WTC11 (cell line): ENCODE data around the gene SIAH3. TPM values are rescaled to one million over a fixed set of nuclear protein-coding genes. Genes with fewer than 3 reads are reported as not detected.

ENCODE experiments used
- ATAC-seq: fragments of 200-7000 bp; cut with Tn5 transposase; 2 replicates; pipeline ENCODE4 v1.10.0; 2021; ENCODE audit warnings: mild to moderate bottlenecking, moderate library complexity
- CTCF ChIA-PET: fragments of 300-600 bp; sonication (Branson Sonifier 250); formaldehyde crosslinking; loops from one replicate; lab custom pipeline; 2021; ENCODE audit warnings: antibody characterized with exemption; lab: Charles Lee
- POLR2A ChIA-PET: fragments of 350-600 bp; sonication (Branson Sonifier 250); formaldehyde crosslinking; loops from one replicate; lab custom pipeline; 2021; ENCODE audit warnings: antibody characterized with exemption; lab: Charles Lee
- DNase-seq: peaks from one replicate; pipeline ENCODE4 v3.0.0; 2021; ENCODE audit warnings: low spot score
- H3K27ac Mint-ChIP-seq: 2 replicates; pipeline ENCODE4 v1.8.0; 2021; ENCODE audit warnings: mixed read lengths
- H3K27me3 Mint-ChIP-seq: 2 replicates; pipeline ENCODE4 v1.8.0; 2021; ENCODE audit warnings: low read depth, mild to moderate bottlenecking, moderate library complexity, mixed read lengths
- H3K36me3 Mint-ChIP-seq: 2 replicates; pipeline ENCODE4 v1.8.0; 2021; ENCODE audit warnings: mixed read lengths
- H3K4me1 Mint-ChIP-seq: 2 replicates; pipeline ENCODE4 v1.8.0; 2022; ENCODE audit warnings: mixed read lengths
- H3K4me3 Mint-ChIP-seq: 2 replicates; pipeline ENCODE4 v1.8.0; 2021; ENCODE audit warnings: mild to moderate bottlenecking, moderate library complexity, mixed read lengths
- H3K9me3 Mint-ChIP-seq: 2 replicates; pipeline ENCODE4 v1.8.0; 2021; ENCODE audit warnings: mixed read lengths
- ATF1 ChIP-seq: sonication (generic); formaldehyde crosslinking; IDR thresholded peaks from 2 replicates; pipeline ENCODE4 v1.8.1; 2023; ENCODE audit warnings: mild to moderate bottlenecking, moderate library complexity, missing genetic modification reagents
- USF1 ChIP-seq: sonication (generic); formaldehyde crosslinking; IDR thresholded peaks from 2 replicates; pipeline ENCODE4 v1.8.0; 2022; ENCODE audit warnings: mild to moderate bottlenecking, missing genetic modification reagents
- total RNA-seq: library from RNA; stranded (reverse); gene quantifications from 3 replicates; pipeline ENCODE4 v1.2.3, GENCODE V29; 2021
- TF ChIP-seq, protein P1 (sequence below): sonication (generic); formaldehyde crosslinking; IDR thresholded peaks from 2 replicates; pipeline ENCODE4 v1.8.1; 2023; ENCODE audit warnings: mild to moderate bottlenecking, missing genetic modification reagents, moderate library complexity
- TF ChIP-seq, protein P2 (sequence below): fragments of 200-600 bp; IDR thresholded peaks from 2 replicates; pipeline ENCODE4 v1.8.0; 2022; ENCODE audit warnings: antibody characterized with exemption
- TF ChIP-seq, protein P3 (sequence below): sonication (generic); formaldehyde crosslinking; IDR thresholded peaks from 2 replicates; pipeline ENCODE4 v1.8.1; 2023; ENCODE audit warnings: mild to moderate bottlenecking, missing genetic modification reagents, moderate library complexity
- TF ChIP-seq, protein P4 (sequence below): sonication (generic); formaldehyde crosslinking; IDR thresholded peaks from 2 replicates; pipeline ENCODE4 v1.8.0; 2022; ENCODE audit warnings: mild to moderate bottlenecking, missing genetic modification reagents

The SIAH3 gene
- total RNA-seq, 1 experiment from 2014 or later = 0.31 TPM

DNA sequence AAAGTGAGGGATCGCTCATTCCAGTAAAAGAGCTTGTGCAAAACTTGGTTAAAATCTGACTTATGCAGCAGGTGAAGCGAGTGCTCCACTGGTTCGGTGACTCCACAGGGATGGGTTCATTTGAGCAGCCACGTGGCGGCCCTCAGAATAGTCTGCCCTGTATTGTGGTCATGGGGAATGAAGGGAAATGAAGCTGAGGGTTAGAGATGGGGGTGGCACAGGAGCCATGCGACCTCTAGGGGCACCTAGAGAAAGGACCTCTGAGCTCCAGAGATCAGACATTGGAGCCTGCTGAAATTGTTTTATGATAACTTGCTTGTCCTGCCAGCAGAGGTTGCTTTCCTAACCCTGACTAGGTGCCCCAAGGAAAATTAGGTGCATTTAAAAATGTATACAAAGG, 122.8 kb downstream of the SIAH3 start:
- peak; percentile 57 for DNase-seq
- Mint-ChIP-seq H3K4me1 (peaks cover 5% of the 10 kb centered on the region), H3K9me3 (no peaks in the 10 kb centered on the region; the same call in 1 of the 2 replicates), H3K4me3 (no peak overlapping the region), H3K27me3 (peaks cover 7% of the 10 kb centered on the region), H3K36me3 (no peaks in the 10 kb centered on the region), H3K27ac (0 out of 2 replicates have a peak overlapping the region, but pooled peaks have one; percentile 60)
- ChIA-PET POLR2A (no interaction called here), CTCF (interaction anchor here (0.5 to 1.5 kb wide), 57 partner anchors 9 to 449 kb away, joined by 3 to 23 read pairs (median 4); partner anchors contain the start of gene ERICH6B)
- TF ChIP-seq USF1 (peak; percentile 57; the same call in 1 of the 2 replicates), ATF1 (CRISPR knock-in tag) (no peak)
- TF ChIP-seq, protein P1, sequence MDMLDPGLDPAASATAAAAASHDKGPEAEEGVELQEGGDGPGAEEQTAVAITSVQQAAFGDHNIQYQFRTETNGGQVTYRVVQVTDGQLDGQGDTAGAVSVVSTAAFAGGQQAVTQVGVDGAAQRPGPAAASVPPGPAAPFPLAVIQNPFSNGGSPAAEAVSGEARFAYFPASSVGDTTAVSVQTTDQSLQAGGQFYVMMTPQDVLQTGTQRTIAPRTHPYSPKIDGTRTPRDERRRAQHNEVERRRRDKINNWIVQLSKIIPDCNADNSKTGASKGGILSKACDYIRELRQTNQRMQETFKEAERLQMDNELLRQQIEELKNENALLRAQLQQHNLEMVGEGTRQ = peak; percentile 50; the same call in 1 of the 2 replicates
- TF ChIP-seq, protein P2, sequence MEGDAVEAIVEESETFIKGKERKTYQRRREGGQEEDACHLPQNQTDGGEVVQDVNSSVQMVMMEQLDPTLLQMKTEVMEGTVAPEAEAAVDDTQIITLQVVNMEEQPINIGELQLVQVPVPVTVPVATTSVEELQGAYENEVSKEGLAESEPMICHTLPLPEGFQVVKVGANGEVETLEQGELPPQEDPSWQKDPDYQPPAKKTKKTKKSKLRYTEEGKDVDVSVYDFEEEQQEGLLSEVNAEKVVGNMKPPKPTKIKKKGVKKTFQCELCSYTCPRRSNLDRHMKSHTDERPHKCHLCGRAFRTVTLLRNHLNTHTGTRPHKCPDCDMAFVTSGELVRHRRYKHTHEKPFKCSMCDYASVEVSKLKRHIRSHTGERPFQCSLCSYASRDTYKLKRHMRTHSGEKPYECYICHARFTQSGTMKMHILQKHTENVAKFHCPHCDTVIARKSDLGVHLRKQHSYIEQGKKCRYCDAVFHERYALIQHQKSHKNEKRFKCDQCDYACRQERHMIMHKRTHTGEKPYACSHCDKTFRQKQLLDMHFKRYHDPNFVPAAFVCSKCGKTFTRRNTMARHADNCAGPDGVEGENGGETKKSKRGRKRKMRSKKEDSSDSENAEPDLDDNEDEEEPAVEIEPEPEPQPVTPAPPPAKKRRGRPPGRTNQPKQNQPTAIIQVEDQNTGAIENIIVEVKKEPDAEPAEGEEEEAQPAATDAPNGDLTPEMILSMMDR = peak; percentile 59; the same call in 1 of the 2 replicates
- TF ChIP-seq, protein P3, sequence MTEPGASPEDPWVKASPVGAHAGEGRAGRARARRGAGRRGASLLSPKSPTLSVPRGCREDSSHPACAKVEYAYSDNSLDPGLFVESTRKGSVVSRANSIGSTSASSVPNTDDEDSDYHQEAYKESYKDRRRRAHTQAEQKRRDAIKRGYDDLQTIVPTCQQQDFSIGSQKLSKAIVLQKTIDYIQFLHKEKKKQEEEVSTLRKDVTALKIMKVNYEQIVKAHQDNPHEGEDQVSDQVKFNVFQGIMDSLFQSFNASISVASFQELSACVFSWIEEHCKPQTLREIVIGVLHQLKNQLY (CRISPR knock-in tag) = no peak
- TF ChIP-seq, protein P4, sequence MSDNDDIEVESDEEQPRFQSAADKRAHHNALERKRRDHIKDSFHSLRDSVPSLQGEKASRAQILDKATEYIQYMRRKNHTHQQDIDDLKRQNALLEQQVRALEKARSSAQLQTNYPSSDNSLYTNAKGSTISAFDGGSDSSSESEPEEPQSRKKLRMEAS (CRISPR knock-in tag) = peak; percentile 87
- ATAC-seq = peak; percentile 100

Other genes with a start within 250 kb of the SIAH3 start
- gene ERICH6B, start 236.0 kb downstream of the SIAH3 start, total RNA-seq = 0.16 TPM in 1 of 3 replicates, not detected in the others
- 0.50 to 0.74 TPM in 2 of 3 replicates, not detected in the other for gene CBY2, start 149.4 kb downstream of the SIAH3 start, total RNA-seq
- gene ZC3H13, start 201.0 kb upstream of the SIAH3 start, total RNA-seq = 49.7 to 56.9 TPM (median 54.2 TPM) in 3 replicates